IPS-18c (cell line): ENCODE measurements around the gene CRELD1.
"Not testable (repeated sequence)": the region's sequence is repeated elsewhere in the genome, so short reads cannot be mapped to it uniquely, and the experiment has no call there.

ENCODE experiments used
- H3K4me3 ChIP-seq: 2 replicates; pipeline ENCODE4 v1.7.0; 2013; ENCODE audit warnings: low read depth, mild to moderate bottlenecking, low read length, moderate library complexity; ENCODE audit not compliant: insufficient read depth
- H3K9me3 ChIP-seq: one replicate; pipeline ENCODE4 v1.6.1; 2013; ENCODE audit warnings: mild to moderate bottlenecking, low read length, moderate library complexity; ENCODE audit not compliant: control insufficient read depth, insufficient read depth

The CRELD1 gene

DNA sequence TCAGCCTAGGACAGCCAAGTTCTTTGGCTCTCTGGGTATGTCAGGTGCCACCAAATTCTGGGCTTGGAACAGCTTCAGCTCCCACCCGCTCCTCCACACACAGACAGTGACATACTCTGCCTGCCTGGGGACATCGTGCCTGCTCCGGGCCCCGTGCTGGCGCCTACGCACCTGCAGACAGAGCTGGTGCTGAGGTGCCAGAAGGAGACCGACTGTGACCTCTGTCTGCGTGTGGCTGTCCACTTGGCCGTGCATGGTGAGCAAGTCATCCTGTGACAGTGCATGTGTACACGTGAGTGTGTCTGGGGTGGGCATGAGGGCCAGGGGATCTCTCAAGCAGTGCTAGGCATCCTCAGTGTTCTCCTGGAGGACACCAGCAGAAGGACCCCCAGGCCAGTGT is 15.8 kb upstream of the CRELD1 start:
- Histone ChIP-seq H3K4me3 (no peak overlapping the region), H3K9me3 (no peaks in the 10 kb centered on the region)

DNA sequence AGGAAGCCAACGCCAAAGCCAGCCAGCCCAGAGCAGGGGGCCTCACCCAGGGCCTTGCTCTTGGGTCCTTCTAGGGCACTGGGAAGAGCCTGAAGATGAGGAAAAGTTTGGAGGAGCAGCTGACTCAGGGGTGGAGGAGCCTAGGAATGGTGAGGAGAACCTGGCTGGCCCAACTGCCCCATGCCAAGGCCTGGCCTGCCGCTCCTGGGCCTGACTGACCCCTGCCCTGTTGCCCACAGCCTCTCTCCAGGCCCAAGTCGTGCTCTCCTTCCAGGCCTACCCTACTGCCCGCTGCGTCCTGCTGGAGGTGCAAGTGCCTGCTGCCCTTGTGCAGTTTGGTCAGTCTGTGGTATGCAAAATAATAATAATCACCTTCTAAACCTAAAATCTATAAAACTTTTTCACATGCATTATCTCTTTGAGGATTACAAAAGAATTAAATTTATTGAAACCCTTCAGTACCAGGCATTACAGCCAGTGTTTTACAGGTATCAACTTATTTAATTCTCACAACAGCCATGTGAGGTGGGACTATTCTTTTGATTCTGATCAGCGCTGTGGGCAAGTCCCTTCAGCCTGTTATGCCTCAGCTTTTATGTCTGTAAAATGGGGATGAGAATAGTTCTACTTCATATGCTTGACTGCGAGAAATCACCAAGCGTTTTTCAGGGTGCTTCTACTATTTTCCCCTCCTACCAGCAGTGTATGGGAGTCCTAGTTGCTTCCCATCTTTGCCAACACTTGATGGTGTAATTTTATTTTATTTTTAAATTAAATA is 15.2 kb upstream of the CRELD1 start:
- no peak overlapping the region for H3K4me3 ChIP-seq
- no peaks in the 10 kb centered on the region for H3K9me3 ChIP-seq

DNA sequence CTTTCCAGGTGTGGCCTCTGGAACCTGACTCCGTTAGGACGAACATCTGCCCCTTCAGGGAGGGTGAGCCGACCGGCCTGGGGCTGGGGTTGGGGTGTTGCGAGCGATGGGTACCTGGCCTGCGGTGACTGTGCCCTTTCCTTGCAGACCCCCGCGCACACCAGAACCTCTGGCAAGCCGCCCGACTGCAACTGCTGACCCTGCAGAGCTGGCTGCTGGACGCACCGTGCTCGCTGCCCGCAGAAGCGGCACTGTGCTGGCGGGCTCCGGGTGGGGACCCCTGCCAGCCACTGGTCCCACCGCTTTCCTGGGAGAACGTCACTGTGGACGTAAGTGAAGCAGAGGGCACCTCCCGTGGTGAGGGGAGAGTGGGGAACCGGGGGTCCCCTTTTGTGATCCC is 5.5 kb upstream of the CRELD1 start:
- no peaks in the 10 kb centered on the region for H3K9me3 ChIP-seq
- no peak overlapping the region for H3K4me3 ChIP-seq

DNA sequence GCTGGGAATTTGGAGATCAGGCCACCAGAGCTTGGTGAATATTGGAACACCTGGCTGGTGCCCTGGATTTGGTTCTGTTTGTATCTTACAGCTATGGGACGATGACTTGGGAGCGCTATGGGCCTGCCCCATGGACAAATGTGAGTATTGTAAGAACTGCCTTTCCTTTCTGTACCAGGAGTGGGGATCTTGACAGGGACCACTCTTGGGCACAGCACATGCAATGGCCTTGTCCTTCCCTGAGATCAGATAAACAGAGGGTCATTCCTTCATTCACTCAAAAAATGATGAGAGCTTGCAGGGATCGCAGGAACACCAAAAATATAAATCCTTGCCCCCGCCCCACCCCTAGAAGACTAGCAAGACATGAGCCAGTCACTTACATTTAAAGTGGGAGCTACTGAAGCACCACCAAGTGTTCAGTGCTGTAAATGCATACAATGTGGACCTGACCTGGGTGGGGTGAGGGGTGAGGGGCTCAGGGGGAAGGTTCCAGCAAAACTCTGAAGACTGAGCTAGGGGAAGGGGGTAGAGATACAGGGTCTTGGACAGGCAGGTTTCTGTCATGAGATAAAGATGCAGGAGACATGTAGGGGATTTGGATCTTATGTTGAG is 2.7 kb upstream of the CRELD1 start:
- Histone ChIP-seq H3K4me3 (no peak overlapping the region), H3K9me3 (no peaks in the 10 kb centered on the region)

DNA sequence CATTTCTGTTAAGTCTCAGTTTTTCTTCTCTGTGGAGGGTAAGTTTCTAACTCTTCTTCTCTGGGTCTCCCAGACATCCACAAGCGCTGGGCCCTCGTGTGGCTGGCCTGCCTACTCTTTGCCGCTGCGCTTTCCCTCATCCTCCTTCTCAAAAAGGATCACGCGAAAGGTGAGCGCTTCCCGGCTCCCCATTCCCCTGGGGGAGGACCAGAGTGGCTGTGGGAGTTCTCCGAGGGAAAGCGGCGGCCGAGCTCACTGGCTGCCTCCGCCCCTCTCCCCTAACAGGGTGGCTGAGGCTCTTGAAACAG is 1.1 kb upstream of the CRELD1 start:
- peak overlapping the region; percentile 74 for H3K4me3 ChIP-seq
- H3K9me3 ChIP-seq: no peaks in the 10 kb centered on the region

DNA sequence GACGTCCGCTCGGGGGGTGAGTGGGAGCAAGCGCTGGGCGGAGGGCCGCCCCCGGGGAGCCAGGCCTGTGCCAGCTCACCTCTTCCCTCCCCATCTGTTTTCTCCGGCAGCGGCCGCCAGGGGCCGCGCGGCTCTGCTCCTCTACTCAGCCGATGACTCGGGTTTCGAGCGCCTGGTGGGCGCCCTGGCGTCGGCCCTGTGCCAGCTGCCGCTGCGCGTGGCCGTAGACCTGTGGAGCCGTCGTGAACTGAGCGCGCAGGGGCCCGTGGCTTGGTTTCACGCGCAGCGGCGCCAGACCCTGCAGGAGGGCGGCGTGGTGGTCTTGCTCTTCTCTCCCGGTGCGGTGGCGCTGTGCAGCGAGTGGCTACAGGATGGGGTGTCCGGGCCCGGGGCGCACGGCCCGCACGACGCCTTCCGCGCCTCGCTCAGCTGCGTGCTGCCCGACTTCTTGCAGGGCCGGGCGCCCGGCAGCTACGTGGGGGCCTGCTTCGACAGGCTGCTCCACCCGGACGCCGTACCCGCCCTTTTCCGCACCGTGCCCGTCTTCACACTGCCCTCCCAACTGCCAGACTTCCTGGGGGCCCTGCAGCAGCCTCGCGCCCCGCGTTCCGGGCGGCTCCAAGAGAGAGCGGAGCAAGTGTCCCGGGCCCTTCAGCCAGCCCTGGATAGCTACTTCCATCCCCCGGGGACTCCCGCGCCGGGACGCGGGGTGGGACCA is 632 bp upstream of the CRELD1 start:
- Histone ChIP-seq H3K9me3 (no peaks in the 10 kb centered on the region), H3K4me3 (peak overlapping the region; percentile 74)

DNA sequence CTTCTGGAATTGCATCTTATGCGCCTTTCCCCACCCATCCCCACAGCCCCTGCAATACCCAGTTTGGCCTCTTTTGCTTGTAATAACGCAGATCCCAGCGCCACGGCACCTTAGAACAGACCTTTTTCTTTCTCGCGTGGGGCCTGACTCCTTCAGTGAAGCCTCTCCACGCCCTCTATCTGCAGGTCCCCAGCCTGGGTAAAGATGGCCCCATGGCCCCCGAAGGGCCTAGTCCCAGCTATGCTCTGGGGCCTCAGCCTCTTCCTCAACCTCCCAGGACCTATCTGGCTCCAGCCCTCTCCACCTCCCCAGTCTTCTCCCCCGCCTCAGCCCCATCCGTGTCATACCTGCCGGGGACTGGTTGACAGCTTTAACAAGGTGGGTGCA is 594 bp downstream of the CRELD1 start:
- peaks cover 2% of the 10 kb centered on the region for H3K9me3 ChIP-seq
- peak overlapping the region; percentile 74 for H3K4me3 ChIP-seq

DNA sequence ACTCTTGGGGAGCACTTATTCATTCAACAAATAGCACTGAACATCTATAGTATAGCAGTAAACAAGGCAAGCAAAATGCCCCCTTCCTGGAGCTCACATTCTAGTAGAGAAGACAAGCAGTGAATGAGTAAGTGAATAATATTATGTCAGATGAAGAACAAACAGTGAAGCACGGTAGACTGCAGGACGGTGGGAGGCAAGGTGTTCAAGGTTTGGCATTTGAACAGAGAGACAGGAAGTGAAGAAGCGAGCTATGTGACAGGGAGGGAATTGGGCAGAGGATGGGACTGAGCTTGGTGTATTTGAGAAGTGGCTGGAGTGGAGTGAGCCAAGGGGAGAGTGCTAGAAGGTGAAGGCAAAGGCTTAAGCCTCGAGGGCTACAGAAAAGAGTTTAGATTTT is 1.4 kb downstream of the CRELD1 start:
- H3K9me3 ChIP-seq: peaks cover 3% of the 10 kb centered on the region
- H3K4me3 ChIP-seq: no peak overlapping the region

DNA sequence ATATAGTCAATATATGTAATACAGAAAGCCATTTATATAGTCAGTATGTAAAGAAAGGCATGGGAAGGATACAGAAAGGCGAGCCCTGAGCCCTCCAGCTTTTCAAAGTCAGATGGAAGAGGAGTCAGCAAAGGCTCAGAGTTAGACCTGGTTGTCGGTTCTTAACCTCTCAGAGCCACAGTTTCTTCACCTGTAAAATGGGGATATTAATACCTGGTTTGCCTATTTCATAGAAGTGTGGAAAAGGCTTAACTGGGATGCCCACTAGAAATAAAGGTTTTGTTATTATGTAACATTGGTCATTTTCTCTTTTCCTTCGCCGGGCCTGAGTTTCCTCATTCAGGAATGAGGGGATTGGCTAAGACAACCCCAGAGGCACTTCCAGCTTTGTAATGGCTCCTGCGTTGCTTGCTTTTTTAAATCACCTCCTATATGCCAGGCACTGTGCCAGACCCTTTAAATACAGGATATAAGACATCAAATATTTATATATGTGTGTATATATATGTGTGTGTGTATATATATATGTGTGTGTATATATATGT is 2.4 kb downstream of the CRELD1 start:
- Histone ChIP-seq H3K9me3 (peaks cover 3% of the 10 kb centered on the region), H3K4me3 (no peak overlapping the region)

DNA sequence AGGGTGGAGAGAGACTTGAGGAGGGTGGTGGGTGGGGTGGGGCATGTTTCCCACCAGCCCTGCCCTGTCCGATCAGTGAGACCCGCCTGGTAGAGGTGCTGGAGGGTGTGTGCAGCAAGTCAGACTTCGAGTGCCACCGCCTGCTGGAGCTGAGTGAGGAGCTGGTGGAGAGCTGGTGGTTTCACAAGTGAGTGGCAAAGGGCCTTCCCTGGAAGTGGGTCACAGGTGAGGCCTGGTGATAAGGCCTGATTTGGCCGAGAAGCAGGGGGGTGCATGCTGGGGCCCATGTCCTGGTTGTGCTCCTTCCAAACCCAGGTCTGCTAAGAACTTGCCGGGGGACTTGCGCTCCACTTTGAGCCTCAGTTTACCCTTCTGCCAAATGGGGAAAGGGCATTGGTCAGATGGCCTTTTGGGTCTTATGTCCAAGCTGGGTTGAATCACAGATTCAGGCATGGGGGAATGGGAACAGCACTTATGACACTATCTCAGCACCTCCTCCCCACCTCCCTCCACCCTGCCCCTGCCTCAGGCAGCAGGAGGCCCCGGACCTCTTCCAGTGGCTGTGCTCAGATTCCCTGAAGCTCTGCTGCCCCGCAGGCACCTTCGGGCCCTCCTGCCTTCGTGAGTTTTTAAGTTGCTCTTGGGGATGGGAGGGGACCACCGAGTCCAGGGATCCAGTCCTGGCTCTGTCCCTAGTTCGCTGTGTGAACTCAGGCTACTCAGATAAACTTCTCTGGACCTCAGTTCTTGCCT is 4.0 kb downstream of the CRELD1 start:
- Histone ChIP-seq H3K9me3 (peaks cover 3% of the 10 kb centered on the region), H3K4me3 (no peak overlapping the region)

DNA sequence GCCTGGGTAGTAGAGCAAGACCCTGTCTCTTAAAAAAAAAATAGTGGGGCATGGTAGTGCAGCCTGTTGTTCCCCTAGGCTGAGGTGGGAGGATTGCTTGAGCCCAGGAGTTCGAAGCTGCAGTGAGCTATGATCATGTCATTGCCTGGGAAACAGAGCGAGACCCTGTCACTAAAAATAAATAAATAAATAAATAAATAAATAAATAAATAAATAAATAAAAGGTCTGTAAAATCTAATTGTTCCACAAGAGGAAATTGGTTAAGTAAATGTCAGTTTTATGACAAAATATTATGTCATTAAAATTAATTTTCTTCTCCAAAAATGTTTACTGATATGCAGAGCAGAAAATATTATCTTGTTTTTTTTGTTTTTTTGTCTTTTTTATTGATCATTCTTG is 5.3 kb downstream of the CRELD1 start:
- H3K9me3 ChIP-seq: peaks cover 3% of the 10 kb centered on the region
- no peak overlapping the region for H3K4me3 ChIP-seq

DNA sequence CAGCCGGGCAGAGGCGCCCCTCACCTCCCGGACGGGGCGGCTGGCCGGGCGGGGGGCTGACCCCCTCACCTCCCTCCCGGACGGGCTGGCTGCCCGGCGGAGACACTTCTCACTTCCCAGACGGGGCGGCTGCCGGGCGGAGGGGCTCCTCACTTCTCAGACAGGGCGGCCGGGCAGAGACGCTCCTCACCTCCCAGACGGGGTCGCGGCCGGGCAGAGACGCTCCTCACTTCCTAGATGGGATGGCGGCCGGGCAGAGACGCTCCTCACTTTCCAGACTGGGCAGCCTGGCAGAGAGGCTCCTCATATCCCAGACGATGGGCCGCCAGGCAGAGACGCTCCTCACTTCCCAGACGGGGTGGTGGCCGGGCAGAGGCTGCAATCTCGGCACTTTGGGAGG is 6.3 kb downstream of the CRELD1 start:
- H3K9me3 ChIP-seq, H3K4me3 ChIP-seq: not testable (repeated sequence)

DNA sequence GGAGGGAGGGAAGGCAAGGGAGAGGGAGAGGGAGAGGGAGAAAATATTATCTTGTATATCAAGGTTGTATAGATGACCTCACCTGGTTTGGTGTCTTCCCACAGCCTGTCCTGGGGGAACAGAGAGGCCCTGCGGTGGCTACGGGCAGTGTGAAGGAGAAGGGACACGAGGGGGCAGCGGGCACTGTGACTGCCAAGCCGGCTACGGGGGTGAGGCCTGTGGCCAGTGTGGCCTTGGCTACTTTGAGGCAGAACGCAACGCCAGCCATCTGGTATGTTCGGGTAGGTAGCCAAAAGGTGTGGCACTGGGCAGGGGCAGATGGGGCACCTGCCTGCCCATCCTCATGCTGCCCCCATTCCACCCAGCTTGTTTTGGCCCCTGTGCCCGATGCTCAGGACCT is 7.1 kb downstream of the CRELD1 start:
- no peak overlapping the region; the same call in 1 of the 2 replicates for H3K4me3 ChIP-seq
- peaks cover 3% of the 10 kb centered on the region for H3K9me3 ChIP-seq

DNA sequence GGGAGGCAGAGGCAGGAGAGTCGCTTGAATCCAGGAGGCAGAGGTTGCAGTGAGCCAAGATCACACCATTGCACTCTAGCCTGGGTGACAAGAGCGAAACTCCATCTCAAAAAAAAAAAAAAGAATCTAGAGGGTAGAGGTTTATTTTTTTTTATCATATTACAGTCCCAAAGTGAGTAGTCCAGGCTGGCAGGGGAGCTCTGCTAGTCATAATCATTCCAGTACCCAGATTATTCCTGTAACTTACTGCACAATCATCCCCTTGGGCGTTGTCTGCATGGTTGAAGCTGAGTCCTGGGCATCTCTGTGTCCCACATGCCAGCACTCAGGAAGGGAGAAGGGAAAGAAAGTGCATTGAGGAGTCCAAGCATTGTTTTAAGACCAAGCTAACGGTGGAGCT is 8.5 kb downstream of the CRELD1 start:
- no peak overlapping the region for H3K4me3 ChIP-seq

DNA sequence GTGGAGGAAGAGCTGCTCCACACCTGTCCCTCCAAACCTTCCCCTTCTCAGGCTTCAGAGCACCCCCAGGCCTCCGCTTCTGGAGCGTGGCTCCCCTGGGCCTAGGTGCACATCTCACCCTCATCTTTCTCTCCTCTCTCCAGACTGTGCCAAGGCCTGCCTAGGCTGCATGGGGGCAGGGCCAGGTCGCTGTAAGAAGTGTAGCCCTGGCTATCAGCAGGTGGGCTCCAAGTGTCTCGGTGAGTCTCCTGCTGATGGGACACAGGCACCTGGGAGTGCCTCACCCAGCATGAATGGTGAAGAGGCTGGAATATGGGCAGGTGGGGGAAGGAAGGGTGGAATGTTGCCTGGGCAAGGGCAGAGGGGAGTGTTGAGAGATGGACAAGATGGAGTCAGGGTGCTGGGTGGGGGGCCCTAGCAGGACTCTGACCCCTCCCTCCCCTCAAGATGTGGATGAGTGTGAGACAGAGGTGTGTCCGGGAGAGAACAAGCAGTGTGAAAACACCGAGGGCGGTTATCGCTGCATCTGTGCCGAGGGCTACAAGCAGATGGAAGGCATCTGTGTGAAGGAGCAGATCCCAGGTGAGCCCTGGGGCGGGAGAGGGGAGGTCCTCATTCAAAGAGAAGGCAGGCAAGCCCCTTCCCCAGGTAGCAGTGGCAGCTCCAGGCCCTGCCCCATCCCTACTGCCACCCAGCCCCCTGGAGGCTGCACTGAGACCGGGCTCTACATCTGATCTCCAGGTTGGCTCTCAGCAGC is 9.5 kb downstream of the CRELD1 start:
- H3K4me3 ChIP-seq: no peak overlapping the region
- H3K9me3 ChIP-seq: peaks cover 3% of the 10 kb centered on the region

More for the DNA sequence above, 8.5 kb downstream of the CRELD1 start:
- peaks cover 3% of the 10 kb centered on the region for H3K9me3 ChIP-seq

DNA sequence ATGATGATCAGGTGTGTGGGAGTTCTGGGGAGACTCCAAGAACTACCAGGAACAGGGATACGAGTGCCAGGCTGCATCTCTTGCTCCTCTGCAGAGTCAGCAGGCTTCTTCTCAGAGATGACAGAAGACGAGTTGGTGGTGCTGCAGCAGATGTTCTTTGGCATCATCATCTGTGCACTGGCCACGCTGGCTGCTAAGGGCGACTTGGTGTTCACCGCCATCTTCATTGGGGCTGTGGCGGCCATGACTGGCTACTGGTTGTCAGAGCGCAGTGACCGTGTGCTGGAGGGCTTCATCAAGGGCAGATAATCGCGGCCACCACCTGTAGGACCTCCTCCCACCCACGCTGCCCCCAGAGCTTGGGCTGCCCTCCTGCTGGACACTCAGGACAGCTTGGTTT is 10.6 kb downstream of the CRELD1 start:
- Histone ChIP-seq H3K4me3 (no peak overlapping the region), H3K9me3 (peaks cover under 1% of the 10 kb centered on the region)

DNA sequence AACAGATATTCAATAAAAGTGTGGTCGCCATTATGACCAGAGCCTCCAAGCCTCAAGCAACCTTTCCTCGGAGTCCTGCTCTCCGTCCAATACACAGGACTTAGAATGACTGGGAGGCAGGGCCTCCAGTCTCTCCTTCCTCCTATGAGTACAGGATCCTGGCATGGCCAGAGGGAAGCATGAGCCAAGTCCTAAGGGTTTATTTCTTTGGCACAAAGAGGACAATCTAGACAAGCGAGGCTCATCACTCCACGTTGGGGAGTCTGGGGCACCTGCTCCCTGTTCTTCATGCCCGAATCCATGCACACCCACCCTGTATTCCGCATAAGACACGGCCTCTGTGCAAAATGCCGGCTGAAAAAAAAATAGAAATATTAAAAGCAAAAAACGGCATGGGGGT is 11.7 kb downstream of the CRELD1 start:
- Histone ChIP-seq H3K9me3 (no peaks in the 10 kb centered on the region), H3K4me3 (no peak overlapping the region)
